ENCODE measurements around the gene BAZ1B. TPM values are rescaled to one million over a fixed set of nuclear protein-coding genes. Genes with fewer than 3 reads are reported as not detected.
"Not testable (repeated sequence)": the region's sequence is repeated elsewhere in the genome, so short reads cannot be mapped to it uniquely, and the experiment has no call there.

The BAZ1B gene
- total RNA-seq, 1 donor from 2014 or later = 108 TPM

DNA sequence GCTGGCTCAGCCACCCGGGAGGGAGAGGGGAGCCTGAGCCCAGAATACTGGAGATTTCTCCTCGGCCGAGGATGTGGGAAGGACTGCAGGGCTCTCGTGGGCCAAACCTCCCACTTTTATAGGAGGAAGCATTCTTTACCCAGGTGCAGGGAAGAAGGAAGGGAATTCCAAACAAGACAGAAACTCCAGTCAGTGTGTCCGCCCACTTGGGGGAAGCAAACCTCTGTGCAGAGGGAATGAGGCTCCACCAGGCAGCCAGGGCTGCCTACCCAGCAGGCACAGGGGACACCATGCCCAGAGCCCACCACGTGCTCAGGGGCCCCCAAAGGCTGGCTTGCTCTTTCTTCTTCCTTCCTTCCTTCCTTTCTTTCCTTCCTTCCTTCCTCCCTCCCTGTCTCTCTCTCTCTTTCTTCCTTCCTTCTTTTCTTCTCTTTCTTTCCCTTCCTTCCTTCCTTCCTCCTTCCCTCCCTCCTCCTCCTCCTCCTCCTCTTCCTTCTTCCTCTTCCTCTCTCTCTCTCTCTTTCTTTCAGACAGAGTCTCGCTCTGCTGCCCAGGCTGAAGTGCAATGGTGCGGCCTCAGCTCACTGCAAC lies 103.9 kb downstream of the BAZ1B start:
- no peak for TF ChIP-seq CTCF (IDR thresholded peaks at IDR 0.05; ENCODE audit: partially characterized antibody, unreplicated experiment)
- DNase-seq = no peak
- Mint-ChIP-seq H3K36me3 (ENCODE audit: unreplicated experiment) (no peaks in the 10 kb centered on the region), H3K4me1 (ENCODE audit: low read depth, unreplicated experiment) (no peaks in the 10 kb centered on the region), H3K9me3 (ENCODE audit: unreplicated experiment) (peaks cover 2% of the 10 kb centered on the region), H3K4me3 (ENCODE audit: unreplicated experiment) (no peak overlapping the region), H3K27ac (ENCODE audit: unreplicated experiment) (no peak overlapping the region), H3K27me3 (ENCODE audit: unreplicated experiment) (no peaks in the 10 kb centered on the region)

- not testable (repeated sequence) for H3K36me3 Mint-ChIP-seq (ENCODE audit: unreplicated experiment); H3K27ac Mint-ChIP-seq (ENCODE audit: unreplicated experiment); H3K4me1 Mint-ChIP-seq (ENCODE audit: low read depth, unreplicated experiment); H3K4me3 Mint-ChIP-seq (ENCODE audit: unreplicated experiment); H3K27me3 Mint-ChIP-seq (ENCODE audit: unreplicated experiment); DNase-seq; H3K9me3 Mint-ChIP-seq (ENCODE audit: unreplicated experiment)
These were observed 111.5 kb downstream of the BAZ1B start for GRCh38 chr7:73410541-73411131.

DNA sequence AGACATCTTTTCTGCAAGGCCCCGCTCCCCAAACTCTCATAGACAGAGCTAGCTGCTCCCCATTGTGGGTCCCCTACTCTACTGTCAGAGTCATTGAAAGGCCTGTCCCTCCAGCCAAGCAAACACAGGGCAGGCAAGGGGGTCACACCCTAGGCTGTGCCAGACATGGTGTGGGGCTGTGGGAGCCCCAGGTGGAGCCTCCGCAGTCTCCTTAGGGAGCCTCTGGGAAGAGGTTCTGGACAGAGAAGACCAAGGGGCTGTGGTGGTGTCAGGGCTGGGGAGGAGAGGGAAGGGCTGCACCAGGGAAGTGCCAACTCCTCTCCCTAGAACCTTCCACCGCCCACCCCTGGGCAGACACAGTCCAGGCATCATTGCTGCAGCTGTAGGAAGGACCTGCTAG lies 117.2 kb downstream of the BAZ1B start:
- not testable (repeated sequence) for H3K27me3 Mint-ChIP-seq (ENCODE audit: unreplicated experiment); H3K9me3 Mint-ChIP-seq (ENCODE audit: unreplicated experiment); H3K27ac Mint-ChIP-seq (ENCODE audit: unreplicated experiment); H3K4me3 Mint-ChIP-seq (ENCODE audit: unreplicated experiment); H3K4me1 Mint-ChIP-seq (ENCODE audit: low read depth, unreplicated experiment); H3K36me3 Mint-ChIP-seq (ENCODE audit: unreplicated experiment); DNase-seq

GRCh38 chr7:73399185-73400050 lies 122.7 kb downstream of the BAZ1B start:
- not testable (repeated sequence) for H3K27me3 Mint-ChIP-seq (ENCODE audit: unreplicated experiment); H3K9me3 Mint-ChIP-seq (ENCODE audit: unreplicated experiment); H3K27ac Mint-ChIP-seq (ENCODE audit: unreplicated experiment); DNase-seq; H3K36me3 Mint-ChIP-seq (ENCODE audit: unreplicated experiment); H3K4me1 Mint-ChIP-seq (ENCODE audit: low read depth, unreplicated experiment); H3K4me3 Mint-ChIP-seq (ENCODE audit: unreplicated experiment)

- no peak overlapping the region for H3K27ac Mint-ChIP-seq (ENCODE audit: unreplicated experiment)
- H3K4me3 Mint-ChIP-seq (ENCODE audit: unreplicated experiment) = no peak overlapping the region
- no peaks in the 10 kb centered on the region for H3K4me1 Mint-ChIP-seq (ENCODE audit: low read depth, unreplicated experiment)
- DNase-seq = no peak
- peaks cover 6% of the 10 kb centered on the region for H3K27me3 Mint-ChIP-seq (ENCODE audit: unreplicated experiment)
- no peak for TF ChIP-seq CTCF (IDR thresholded peaks at IDR 0.05; ENCODE audit: partially characterized antibody, unreplicated experiment)
- no peaks in the 10 kb centered on the region for H3K36me3 Mint-ChIP-seq (ENCODE audit: unreplicated experiment)
- H3K9me3 Mint-ChIP-seq (ENCODE audit: unreplicated experiment) = no peaks in the 10 kb centered on the region
These were observed 124.4 kb downstream of the BAZ1B start for GRCh38 chr7:73397521-73398281.
